ENCODE measurements around the gene ASPA. TPM values are rescaled to one million over a fixed set of nuclear protein-coding genes. Genes with fewer than 3 reads are reported as not detected.

The ASPA gene
- total RNA-seq, 2 experiments from 2014 or later = not detected

DNA sequence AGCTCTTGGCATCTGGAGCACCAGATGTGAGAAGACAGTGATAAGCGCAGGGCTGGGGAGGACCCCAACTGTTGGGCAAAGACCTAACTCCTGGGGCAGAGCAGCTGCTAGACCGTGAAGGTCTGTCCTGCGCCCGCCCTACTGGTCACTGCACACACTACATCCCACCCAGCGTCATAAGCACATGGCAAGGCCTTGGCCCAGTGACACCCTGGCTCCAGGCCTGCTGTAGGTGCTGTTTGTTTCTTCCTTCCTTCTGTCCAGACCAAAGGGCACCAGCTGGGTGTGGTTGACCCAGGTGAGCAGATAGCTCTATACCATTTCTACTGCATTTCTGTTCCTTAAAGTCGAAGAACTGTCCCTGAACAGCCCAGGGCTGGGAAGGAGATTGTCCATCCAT lies 75.4 kb downstream of the ASPA start:
- H3K27ac Mint-ChIP-seq = no peak overlapping the region
- H3K4me1 Mint-ChIP-seq = no peaks in the 10 kb centered on the region
- no peak overlapping the region for H3K4me3 Mint-ChIP-seq
- H3K36me3 Mint-ChIP-seq = no peaks in the 10 kb centered on the region
- peaks cover 3% of the 10 kb centered on the region for H3K27me3 Mint-ChIP-seq
- no peak for DNase-seq
- no peak for ATAC-seq
- CTCF ChIA-PET = no interaction called here
- H3K9me3 Mint-ChIP-seq (ENCODE audit: low read depth) = no peaks in the 10 kb centered on the region

DNA sequence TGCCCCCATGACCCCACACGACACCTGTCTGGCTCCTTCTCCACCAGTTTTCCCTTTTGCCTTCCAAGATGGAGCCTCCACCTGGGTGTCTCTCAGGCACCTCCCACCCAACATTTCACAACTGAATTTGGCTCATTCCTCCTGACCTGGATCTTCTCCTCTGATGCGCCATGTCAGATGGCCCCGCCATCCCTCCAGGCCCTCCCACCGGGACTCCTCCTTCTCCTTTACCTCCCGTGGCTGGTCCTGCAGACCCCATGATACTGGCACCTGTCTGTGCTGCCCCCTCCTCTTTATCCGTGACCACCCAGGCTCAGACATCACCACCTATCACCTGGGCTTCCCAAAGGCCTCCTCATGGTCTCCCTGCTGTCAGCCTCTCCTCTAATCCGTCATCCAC lies 77.1 kb downstream of the ASPA start:
- no peak overlapping the region for H3K4me3 Mint-ChIP-seq
- peaks cover 3% of the 10 kb centered on the region for H3K27me3 Mint-ChIP-seq
- no peak for DNase-seq
- H3K27ac Mint-ChIP-seq = no peak overlapping the region
- H3K4me1 Mint-ChIP-seq = peaks cover 7% of the 10 kb centered on the region
- no peaks in the 10 kb centered on the region for H3K36me3 Mint-ChIP-seq
- CTCF ChIA-PET = no interaction called here
- ATAC-seq = no peak
- H3K9me3 Mint-ChIP-seq (ENCODE audit: low read depth) = no peaks in the 10 kb centered on the region

Other genes with a start within 250 kb of the ASPA start
- gene OR3A1, start 177.6 kb upstream of the ASPA start, total RNA-seq = under 1 TPM; 0.20 to 0.23 TPM
- gene OR3A2, start 89.7 kb upstream of the ASPA start, total RNA-seq = 1 to 10 TPM; 2.3 to 2.5 TPM
- not detected for gene OR1E1, start 77.6 kb upstream of the ASPA start, total RNA-seq
- gene OR3A3, start 64.6 kb upstream of the ASPA start, total RNA-seq = not detected
- gene OR1E2, start 42.2 kb upstream of the ASPA start, total RNA-seq = not detected
- gene SPATA22, start 4.2 kb upstream of the ASPA start, total RNA-seq = under 1 TPM in 1 of 2 experiments, not detected in 1; 0.67 TPM
- under 1 TPM; 0.41 to 0.98 TPM for gene TRPV3, start 81.8 kb downstream of the ASPA start, total RNA-seq
- 1 to 10 TPM; 5.3 to 5.4 TPM for gene TRPV1, start 133.4 kb downstream of the ASPA start, total RNA-seq
- 10 to 100 TPM; 13.4 to 13.9 TPM for gene SHPK, start 160.3 kb downstream of the ASPA start, total RNA-seq
- 10 to 100 TPM in 1 of 2 experiments, 1 to 10 TPM in 1; 9.7 to 20.6 TPM for gene CTNS, start 160.8 kb downstream of the ASPA start, total RNA-seq
- 10 to 100 TPM; 19.5 to 27.9 TPM for gene TAX1BP3, start 192.6 kb downstream of the ASPA start, total RNA-seq
- gene EMC6, start 192.8 kb downstream of the ASPA start, total RNA-seq = 10 to 100 TPM; 43.7 to 57.0 TPM
- 10 to 100 TPM; 18.1 to 24.6 TPM for gene P2RX5, start 220.2 kb downstream of the ASPA start, total RNA-seq
- gene HASPIN, start 247.9 kb downstream of the ASPA start, total RNA-seq = 10 to 100 TPM; 30.4 to 31.2 TPM

Measured in activated CD8-positive, alpha-beta memory T cell treated with anti-CD3 and anti-CD28 coated beads, Interleukin-2, amount 10 ng/mL, durations not matched to agents 7 days and 5 days (primary cell).